ENCODE data around the gene REELD1.

DNA sequence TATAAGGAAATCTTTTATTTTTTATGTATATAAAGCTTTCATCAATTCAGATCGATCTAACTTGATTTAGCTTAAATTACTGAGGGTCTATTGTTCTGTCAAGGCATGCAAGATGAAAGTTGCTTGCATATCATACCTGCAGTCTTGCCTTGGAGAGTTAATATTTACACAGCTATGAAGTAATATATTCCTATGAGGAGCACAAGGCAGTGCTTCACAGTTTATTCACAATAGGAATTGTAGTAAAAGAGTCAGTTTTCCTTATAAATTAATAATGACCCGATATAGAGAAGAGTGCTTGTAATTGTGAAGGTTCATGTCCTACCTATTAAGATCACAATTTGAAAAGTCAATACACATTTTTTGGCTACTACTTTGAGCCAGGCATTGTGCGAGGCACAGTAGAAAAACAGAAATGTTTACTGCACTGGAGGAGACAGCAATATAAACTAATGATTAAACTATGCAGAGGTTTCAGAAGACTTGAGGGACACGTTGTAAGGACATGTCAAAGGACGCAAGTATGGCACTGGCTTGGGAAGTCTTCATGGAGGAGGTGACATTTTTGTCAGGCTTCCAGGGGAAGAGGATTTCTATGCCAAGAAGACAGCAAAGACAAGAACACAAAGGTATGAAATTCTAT lies 38.8 kb downstream of the REELD1 start:
- TF ChIP-seq, protein P1, sequence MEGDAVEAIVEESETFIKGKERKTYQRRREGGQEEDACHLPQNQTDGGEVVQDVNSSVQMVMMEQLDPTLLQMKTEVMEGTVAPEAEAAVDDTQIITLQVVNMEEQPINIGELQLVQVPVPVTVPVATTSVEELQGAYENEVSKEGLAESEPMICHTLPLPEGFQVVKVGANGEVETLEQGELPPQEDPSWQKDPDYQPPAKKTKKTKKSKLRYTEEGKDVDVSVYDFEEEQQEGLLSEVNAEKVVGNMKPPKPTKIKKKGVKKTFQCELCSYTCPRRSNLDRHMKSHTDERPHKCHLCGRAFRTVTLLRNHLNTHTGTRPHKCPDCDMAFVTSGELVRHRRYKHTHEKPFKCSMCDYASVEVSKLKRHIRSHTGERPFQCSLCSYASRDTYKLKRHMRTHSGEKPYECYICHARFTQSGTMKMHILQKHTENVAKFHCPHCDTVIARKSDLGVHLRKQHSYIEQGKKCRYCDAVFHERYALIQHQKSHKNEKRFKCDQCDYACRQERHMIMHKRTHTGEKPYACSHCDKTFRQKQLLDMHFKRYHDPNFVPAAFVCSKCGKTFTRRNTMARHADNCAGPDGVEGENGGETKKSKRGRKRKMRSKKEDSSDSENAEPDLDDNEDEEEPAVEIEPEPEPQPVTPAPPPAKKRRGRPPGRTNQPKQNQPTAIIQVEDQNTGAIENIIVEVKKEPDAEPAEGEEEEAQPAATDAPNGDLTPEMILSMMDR (IDR thresholded peaks at IDR 0.05; ENCODE audit: low read length) = no peak
- TF ChIP-seq EZH2 (IDR thresholded peaks at IDR 0.05; ENCODE audit: borderline replicate concordance, low read length) = no peak

Measured in OCI-LY1 (cell line).